DOHH2 (cell line): ENCODE results near the gene KIAA0040.

Experiments
- H3F3A ChIP-seq: fragments of 200-600 bp; sonication (generic), shearing (Covaris generic); 2 replicates; pipeline ENCODE4 v1.6.0; 2016; ENCODE audit warnings: antibody characterized with exemption, mild to moderate bottlenecking; ENCODE audit not compliant: control insufficient read depth, insufficient read depth
- H3K27ac ChIP-seq: fragments of 200-600 bp; sonication (generic); 2 replicates; pipeline ENCODE4 v1.5.1; 2014; ENCODE audit warnings: low read depth, mild to moderate bottlenecking, low read length, moderate library complexity
- H3K27me3 ChIP-seq: fragments of 200-600 bp; sonication (generic); 2 replicates; pipeline ENCODE4 v1.6.1; 2014; ENCODE audit warnings: mild to moderate bottlenecking, low read length, mixed read lengths; ENCODE audit not compliant: control insufficient read depth
- H3K36me3 ChIP-seq: fragments of 200-600 bp; sonication (generic); 2 replicates; pipeline ENCODE4 v1.6.1; 2014; ENCODE audit warnings: mild to moderate bottlenecking, low read length, moderate library complexity, mixed read lengths; ENCODE audit not compliant: control insufficient read depth
- H3K4me1 ChIP-seq: fragments of 200-600 bp; sonication (generic); 2 replicates; pipeline ENCODE4 v1.6.1; 2014; ENCODE audit warnings: mild to moderate bottlenecking, low read length, mixed read lengths; ENCODE audit not compliant: control insufficient read depth
- H3K4me2 ChIP-seq: fragments of 200-600 bp; sonication (generic); 2 replicates; pipeline ENCODE4 v1.6.0; 2014; ENCODE audit warnings: mild to moderate bottlenecking, low read length, moderate library complexity
- H3K4me3 ChIP-seq: fragments of 200-600 bp; sonication (generic); 2 replicates; pipeline ENCODE4 v1.5.1; 2014; ENCODE audit warnings: mild to moderate bottlenecking, low read length, mixed read lengths
- H3K79me2 ChIP-seq: fragments of 200-600 bp; sonication (generic); 2 replicates; pipeline ENCODE4 v1.6.1; 2014; ENCODE audit warnings: mild to moderate bottlenecking, low read length, mixed read lengths; ENCODE audit not compliant: control insufficient read depth
- H3K9me2 ChIP-seq: fragments of 200-600 bp; sonication (generic); replicated peaks from 2 replicates; pipeline ENCODE4 v1.6.1; 2014; ENCODE audit warnings: mild to moderate bottlenecking, low read length, mixed read lengths; ENCODE audit not compliant: control insufficient read depth
- H3K9me3 ChIP-seq: fragments of 200-600 bp; sonication (generic); 2 replicates; pipeline ENCODE4 v1.6.1; 2014; ENCODE audit warnings: antibody characterized with exemption, low read length, mixed read lengths; ENCODE audit not compliant: control insufficient read depth, insufficient read depth
- H4K20me1 ChIP-seq: fragments of 200-600 bp; sonication (generic); 2 replicates; pipeline ENCODE4 v1.6.0; 2014; ENCODE audit warnings: low read depth, mild to moderate bottlenecking, antibody characterized with exemption, low read length, moderate library complexity; ENCODE audit not compliant: control insufficient read depth, insufficient read depth
- EZH2phosphoT487 ChIP-seq: fragments of 200-600 bp; sonication (generic); IDR thresholded peaks from 2 replicates; pipeline ENCODE4 v1.6.1; 2017; ENCODE audit warnings: borderline replicate concordance, mild to moderate bottlenecking, antibody characterized with exemption, low read length, moderate library complexity, mixed read lengths
- TF ChIP-seq, protein P1 (sequence below): fragments of 200-600 bp; sonication (generic); IDR thresholded peaks from one replicate; pipeline ENCODE4 v1.5.1; 2014; ENCODE audit warnings: antibody characterized with exemption, mild to moderate bottlenecking, low read depth, low read length; ENCODE audit not compliant: poor library complexity, severe bottlenecking

The KIAA0040 gene

DNA sequence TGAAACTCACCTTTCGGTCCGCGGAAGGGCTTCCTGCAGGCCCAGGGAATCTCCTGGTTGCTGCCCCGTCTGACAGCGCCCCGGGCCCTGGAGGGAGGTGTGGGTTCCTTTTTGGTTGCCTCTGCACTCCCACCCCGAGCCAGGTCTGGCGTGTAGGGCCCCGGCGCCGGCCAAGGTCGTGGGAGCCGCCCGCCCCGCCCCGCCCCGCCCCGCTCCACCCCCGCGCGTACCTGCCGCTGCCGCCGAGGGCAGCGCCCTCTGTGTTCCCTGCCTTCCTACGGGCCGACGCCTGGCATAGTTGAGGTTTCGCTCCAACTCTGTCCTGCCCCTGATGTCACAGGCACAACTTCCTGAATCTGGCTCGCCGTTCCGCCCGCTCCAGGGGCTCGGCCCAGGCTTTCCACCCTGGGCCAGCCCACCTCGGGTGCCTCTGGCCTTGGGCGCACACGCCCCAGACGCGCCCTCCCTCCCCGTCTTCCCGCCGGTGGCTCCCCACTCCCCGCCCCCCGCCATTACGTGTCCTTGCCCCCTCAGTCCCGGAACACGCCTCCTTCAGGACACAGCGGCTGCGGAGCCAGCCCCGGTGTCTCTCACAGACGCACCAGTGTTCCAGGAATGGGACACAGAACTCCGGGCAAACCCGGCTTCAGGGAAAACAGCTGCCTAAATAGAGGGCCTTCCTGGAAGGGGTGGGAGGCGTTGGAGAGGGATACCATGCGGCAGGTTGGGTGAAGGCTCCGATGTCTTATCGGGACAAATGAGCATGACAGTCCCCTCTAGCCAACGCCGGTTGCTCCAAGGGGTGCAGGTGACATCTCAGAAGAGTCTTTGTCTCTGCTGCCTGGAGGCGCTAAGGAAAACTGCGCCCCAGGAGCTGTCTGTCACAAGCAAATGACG is at the start of gene KIAA0040:
KIAA0040 (minus strand) TSS at position 147 of the 897 bp plus-strand sequence. CDS start 31,763 bp downstream, outside the sequence.
- Histone ChIP-seq H3K4me1 (peaks cover 84% of the 10 kb centered on the region), H3K79me2 (peaks cover 47% of the 10 kb centered on the region), H3K27me3 (no peaks in the 10 kb centered on the region), H3K4me3 (peak within 1 kb of the TSS; percentile 76), H3F3A (peaks cover 23% of the 10 kb centered on the region), H3K9me2 (no peaks in the 10 kb centered on the region), H3K36me3 (peaks cover 42% of the 10 kb centered on the region), H4K20me1 (peaks cover 7% of the 10 kb centered on the region; the same call in 1 of the 2 replicates), H3K9me3 (no peaks in the 10 kb centered on the region), H3K27ac (peak within 1 kb of the TSS; percentile 83), H3K4me2 (peak within 1 kb of the TSS; percentile 90)
- TF ChIP-seq, protein P1, sequence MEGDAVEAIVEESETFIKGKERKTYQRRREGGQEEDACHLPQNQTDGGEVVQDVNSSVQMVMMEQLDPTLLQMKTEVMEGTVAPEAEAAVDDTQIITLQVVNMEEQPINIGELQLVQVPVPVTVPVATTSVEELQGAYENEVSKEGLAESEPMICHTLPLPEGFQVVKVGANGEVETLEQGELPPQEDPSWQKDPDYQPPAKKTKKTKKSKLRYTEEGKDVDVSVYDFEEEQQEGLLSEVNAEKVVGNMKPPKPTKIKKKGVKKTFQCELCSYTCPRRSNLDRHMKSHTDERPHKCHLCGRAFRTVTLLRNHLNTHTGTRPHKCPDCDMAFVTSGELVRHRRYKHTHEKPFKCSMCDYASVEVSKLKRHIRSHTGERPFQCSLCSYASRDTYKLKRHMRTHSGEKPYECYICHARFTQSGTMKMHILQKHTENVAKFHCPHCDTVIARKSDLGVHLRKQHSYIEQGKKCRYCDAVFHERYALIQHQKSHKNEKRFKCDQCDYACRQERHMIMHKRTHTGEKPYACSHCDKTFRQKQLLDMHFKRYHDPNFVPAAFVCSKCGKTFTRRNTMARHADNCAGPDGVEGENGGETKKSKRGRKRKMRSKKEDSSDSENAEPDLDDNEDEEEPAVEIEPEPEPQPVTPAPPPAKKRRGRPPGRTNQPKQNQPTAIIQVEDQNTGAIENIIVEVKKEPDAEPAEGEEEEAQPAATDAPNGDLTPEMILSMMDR = no peak
- TF ChIP-seq EZH2phosphoT487 = no peak

DNA sequence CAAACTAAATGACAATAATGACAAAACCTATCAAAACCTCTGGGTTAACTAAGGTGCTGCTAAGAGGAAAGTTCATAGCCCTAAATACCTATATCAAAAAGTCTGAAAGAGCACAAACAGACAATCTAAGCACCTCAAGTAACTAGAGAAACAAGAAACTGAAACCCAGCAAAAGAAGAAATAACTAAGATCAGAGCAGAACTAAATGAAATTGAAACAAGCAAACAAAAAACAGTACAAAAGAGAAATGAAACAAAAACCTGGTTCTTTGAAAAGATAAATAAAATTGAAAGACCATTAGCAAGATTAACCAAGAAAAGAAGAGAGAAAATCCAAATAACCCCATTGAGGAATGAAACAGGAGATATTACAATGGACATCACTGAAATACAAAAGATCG is 44.8 kb upstream of the KIAA0040 start:
- H3K4me2 ChIP-seq = peak overlapping the region; percentile 31

DNA sequence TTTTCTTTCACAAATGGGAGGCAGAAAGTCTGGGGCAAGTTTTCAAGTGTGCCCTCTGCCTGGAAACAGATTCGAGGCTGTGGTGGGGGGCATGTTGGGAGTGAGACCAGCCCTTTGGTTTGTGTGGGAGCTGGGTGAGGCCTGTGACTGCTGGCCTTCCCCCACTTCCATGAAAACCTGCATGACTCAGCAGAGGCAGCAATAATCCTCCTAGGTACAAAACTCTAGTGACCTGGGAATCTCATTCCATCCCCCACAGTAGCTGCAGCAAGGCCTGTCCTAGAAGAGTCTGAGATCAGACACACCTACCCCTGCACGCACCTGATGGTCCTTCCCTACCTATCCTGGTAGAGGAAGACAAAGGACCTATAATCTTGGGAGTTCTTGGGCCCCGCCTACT is 42.1 kb upstream of the KIAA0040 start:
- TF ChIP-seq, protein P1 = no peak
- TF ChIP-seq EZH2phosphoT487 = no peak
- no peak overlapping the region for H3K4me3 ChIP-seq
- H3K79me2 ChIP-seq = no peaks in the 10 kb centered on the region
- no peaks in the 10 kb centered on the region for H3F3A ChIP-seq
- H3K27ac ChIP-seq = no peak overlapping the region
- 0 out of 2 replicates have a peak, but pooled peaks cover 7% of the 10 kb centered on the region for H3K9me3 ChIP-seq
- no peaks in the 10 kb centered on the region for H3K36me3 ChIP-seq
- H3K4me2 ChIP-seq = no peak overlapping the region
- no peaks in the 10 kb centered on the region for H3K9me2 ChIP-seq
- peaks cover 47% of the 10 kb centered on the region for H3K4me1 ChIP-seq
- H3K27me3 ChIP-seq = no peaks in the 10 kb centered on the region
- H4K20me1 ChIP-seq = no peaks in the 10 kb centered on the region

More for the DNA sequence above, 44.8 kb upstream of the KIAA0040 start:
- Histone ChIP-seq H3K27me3 (no peaks in the 10 kb centered on the region), H3K79me2 (no peaks in the 10 kb centered on the region), H3K36me3 (no peaks in the 10 kb centered on the region), H4K20me1 (no peaks in the 10 kb centered on the region), H3K4me3 (no peak overlapping the region), H3K9me3 (0 out of 2 replicates have a peak, but pooled peaks cover 7% of the 10 kb centered on the region), H3K9me2 (no peaks in the 10 kb centered on the region), H3K4me1 (peaks cover 34% of the 10 kb centered on the region), H3K27ac (0 out of 2 replicates have a peak overlapping the region, but pooled peaks have one; percentile 5), H3F3A (no peaks in the 10 kb centered on the region)
- TF ChIP-seq, protein P1 = no peak
- TF ChIP-seq EZH2phosphoT487 = no peak
